ENCODE data around the gene ROBO2. TPM values are rescaled to one million over a fixed set of nuclear protein-coding genes. Genes with fewer than 3 reads are reported as not detected.

ROBO2 gene
- total RNA-seq, 6 donors from 2014 or later = 12.0 to 29.1 (median 14.0) TPM

DNA sequence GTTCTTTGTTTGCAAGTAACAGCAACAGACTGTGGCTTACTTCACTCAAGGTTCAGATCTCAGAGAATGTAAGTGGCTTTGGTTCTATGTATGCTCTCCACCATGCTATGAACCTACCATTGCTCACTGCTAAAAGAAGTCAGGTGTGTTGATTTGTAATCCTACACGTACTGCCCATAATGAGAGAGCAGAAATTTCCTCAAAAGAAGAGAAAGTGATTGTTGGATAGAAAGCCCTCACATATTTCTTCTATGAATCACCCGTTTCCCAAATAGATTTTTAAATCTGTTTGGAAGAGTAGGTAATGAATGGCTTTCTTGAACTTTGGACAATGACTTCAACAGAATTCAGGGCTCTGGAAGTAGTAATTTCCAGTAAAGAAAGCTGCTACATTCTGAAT, 565.4 kb downstream of the ROBO2 start:
- Histone ChIP-seq H3K9me3 (no peaks in the 10 kb centered on the region), H3K27ac (no peak overlapping the region), H3K4me3 (no peak overlapping the region), H3K4me1 (no peaks in the 10 kb centered on the region), H3K27me3 (no peaks in the 10 kb centered on the region), H3K36me3 (no peaks in the 10 kb centered on the region)
- TF ChIP-seq, protein P1, sequence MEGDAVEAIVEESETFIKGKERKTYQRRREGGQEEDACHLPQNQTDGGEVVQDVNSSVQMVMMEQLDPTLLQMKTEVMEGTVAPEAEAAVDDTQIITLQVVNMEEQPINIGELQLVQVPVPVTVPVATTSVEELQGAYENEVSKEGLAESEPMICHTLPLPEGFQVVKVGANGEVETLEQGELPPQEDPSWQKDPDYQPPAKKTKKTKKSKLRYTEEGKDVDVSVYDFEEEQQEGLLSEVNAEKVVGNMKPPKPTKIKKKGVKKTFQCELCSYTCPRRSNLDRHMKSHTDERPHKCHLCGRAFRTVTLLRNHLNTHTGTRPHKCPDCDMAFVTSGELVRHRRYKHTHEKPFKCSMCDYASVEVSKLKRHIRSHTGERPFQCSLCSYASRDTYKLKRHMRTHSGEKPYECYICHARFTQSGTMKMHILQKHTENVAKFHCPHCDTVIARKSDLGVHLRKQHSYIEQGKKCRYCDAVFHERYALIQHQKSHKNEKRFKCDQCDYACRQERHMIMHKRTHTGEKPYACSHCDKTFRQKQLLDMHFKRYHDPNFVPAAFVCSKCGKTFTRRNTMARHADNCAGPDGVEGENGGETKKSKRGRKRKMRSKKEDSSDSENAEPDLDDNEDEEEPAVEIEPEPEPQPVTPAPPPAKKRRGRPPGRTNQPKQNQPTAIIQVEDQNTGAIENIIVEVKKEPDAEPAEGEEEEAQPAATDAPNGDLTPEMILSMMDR (IDR thresholded peaks at IDR 0.05) = no peak
- TF ChIP-seq POLR2A (IDR thresholded peaks at IDR 0.05) (no peak), POLR2AphosphoS5 (IDR thresholded peaks at IDR 0.05) (no peak), EP300 (IDR thresholded peaks at IDR 0.05) (no peak)
- no peak for DNase-seq
- no peak for ATAC-seq (ENCODE audit: low FRiP score in 2 of 2)
- WGBS, 2 donors = 78 to 83% methylated on average over 2 of the region's 2 CpGs

DNA sequence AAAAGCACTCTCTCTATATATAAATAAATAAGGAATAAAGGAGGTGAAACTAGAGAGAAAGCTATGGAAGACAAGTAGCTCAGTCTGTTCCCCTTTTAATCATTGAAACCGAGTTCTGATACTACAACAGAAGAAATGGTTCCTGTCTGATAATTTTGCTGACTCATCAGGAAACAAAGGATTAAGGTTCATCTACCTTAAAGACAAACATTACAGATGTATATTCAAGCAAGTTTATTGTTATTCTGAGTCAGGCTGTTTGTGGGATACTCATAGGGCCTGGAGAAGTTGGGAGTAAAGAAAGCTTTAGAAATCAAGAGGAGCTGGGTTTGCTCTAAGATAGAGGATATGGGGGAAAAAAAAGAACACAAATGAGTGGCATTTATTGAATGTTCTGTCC, 566.0 kb downstream of the ROBO2 start:
- Histone ChIP-seq H3K27me3 (no peaks in the 10 kb centered on the region), H3K27ac (no peak overlapping the region), H3K9me3 (no peaks in the 10 kb centered on the region), H3K4me3 (no peak overlapping the region), H3K36me3 (no peaks in the 10 kb centered on the region), H3K4me1 (no peaks in the 10 kb centered on the region)
- TF ChIP-seq POLR2A (IDR thresholded peaks at IDR 0.05) = no peak
- TF ChIP-seq, protein P1 (IDR thresholded peaks at IDR 0.05) = no peak
- DNase-seq (no peak), ATAC-seq (ENCODE audit: low FRiP score in 2 of 2) (no peak)
- 39 to 59% methylated on average over 1 of the region's 1 CpG for WGBS, 2 donors

DNA sequence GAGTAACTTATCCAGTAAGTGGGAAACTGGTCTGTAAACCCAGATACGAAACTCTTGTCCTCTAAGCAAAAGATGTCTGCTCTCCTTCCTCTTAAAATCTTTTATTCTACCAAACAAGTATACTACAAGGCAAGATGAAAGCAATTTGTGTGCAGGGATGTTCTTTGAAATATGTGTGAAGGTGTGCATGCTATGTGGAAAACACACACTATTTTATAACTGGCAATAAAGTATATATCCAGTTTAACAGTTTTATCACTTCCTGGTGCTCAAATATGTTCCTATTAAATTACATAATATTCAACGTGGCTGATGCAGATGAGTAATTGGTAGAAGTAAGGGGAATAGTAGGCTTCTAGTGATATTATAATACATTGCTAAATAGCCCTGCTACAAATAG, 566.5 kb downstream of the ROBO2 start:
- H3K9me3 ChIP-seq = no peaks in the 10 kb centered on the region
- DNase-seq (no peak), ATAC-seq (ENCODE audit: low FRiP score in 2 of 2) (no peak)
- no peaks in the 10 kb centered on the region for H3K36me3 ChIP-seq
- no peak overlapping the region for H3K4me3 ChIP-seq
- H3K27me3 ChIP-seq = no peaks in the 10 kb centered on the region
- 57 to 84% methylated on average over 2 of the region's 2 CpGs for WGBS, 2 donors
- H3K27ac ChIP-seq = no peak overlapping the region
- TF ChIP-seq POLR2AphosphoS5 (IDR thresholded peaks at IDR 0.05) (no peak), EP300 (IDR thresholded peaks at IDR 0.05) (no peak), POLR2A (IDR thresholded peaks at IDR 0.05) (no peak)
- TF ChIP-seq, protein P1 (IDR thresholded peaks at IDR 0.05) = no peak
- H3K4me1 ChIP-seq = no peaks in the 10 kb centered on the region

DNA sequence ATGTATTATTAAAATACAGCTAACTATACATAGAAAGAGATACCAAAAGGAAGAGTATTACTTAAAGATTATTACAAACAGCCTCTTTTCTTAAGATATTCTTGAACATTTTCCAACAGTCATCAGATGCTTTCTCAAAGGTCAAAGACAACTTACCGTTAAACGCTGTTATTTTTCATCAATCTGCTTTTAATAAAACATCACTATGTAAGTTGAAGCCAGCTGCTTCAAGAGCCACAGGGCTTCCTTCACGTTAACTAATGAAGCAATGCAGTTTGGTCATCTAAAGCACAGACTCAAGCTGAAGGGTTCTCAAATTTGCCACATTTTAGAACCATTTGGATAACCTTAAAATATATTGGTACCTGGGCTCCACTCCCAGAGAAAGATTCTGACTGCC, 578.8 kb downstream of the ROBO2 start:
- Histone ChIP-seq H3K27ac (no peak overlapping the region), H3K4me3 (no peak overlapping the region), H3K27me3 (no peaks in the 10 kb centered on the region), H3K36me3 (no peaks in the 10 kb centered on the region), H3K9me3 (no peaks in the 10 kb centered on the region), H3K4me1 (no peaks in the 10 kb centered on the region)
- no peak for ATAC-seq (ENCODE audit: low FRiP score in 2 of 2)
- TF ChIP-seq POLR2A (IDR thresholded peaks at IDR 0.05) = no peak
- no peak for TF ChIP-seq POLR2AphosphoS5 (IDR thresholded peaks at IDR 0.05)
- TF ChIP-seq, protein P1 (IDR thresholded peaks at IDR 0.05) = no peak
- TF ChIP-seq EP300 (IDR thresholded peaks at IDR 0.05) = no peak
- DNase-seq = no peak
- 77 to 80% methylated on average over 3 of the region's 3 CpGs for WGBS, 2 donors

DNA sequence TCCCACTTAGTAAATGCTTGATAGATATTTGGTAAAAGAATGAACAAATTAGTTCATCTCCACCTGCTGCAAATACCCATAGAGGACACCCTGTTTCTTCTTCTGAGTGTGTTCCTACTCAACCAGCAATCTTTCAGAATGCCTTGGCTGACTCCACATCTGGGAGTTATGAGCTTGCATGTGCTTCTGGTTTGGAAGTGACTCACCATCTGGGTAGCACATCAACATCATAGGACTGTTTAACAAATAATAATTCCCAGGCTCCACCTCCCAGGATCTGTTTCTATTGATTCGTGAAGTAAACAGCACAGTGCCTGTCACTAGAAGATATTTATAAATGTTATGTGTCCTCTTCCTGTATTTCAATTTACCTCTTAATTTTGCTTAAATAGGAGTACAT, 580.1 kb downstream of the ROBO2 start:
- Histone ChIP-seq H3K4me1 (no peaks in the 10 kb centered on the region), H3K4me3 (no peak overlapping the region), H3K9me3 (no peaks in the 10 kb centered on the region), H3K27ac (no peak overlapping the region), H3K27me3 (no peaks in the 10 kb centered on the region), H3K36me3 (no peaks in the 10 kb centered on the region)
- TF ChIP-seq POLR2AphosphoS5 (IDR thresholded peaks at IDR 0.05) (no peak), EP300 (IDR thresholded peaks at IDR 0.05) (no peak), POLR2A (IDR thresholded peaks at IDR 0.05) (no peak)
- TF ChIP-seq, protein P1 (IDR thresholded peaks at IDR 0.05) = no peak
- ATAC-seq (ENCODE audit: low FRiP score in 2 of 2) (no peak), DNase-seq (no peak)
- WGBS, 2 donors = 57 to 90% methylated on average over 1 of the region's 1 CpG
